A549 treated with Mapracorat at 1 μM for 4 hours (cell line): ENCODE measurements around the gene EFNA1. TPM values are rescaled to one million over a fixed set of nuclear protein-coding genes. Genes with fewer than 3 reads are reported as not detected.

ENCODE experiments used
- total RNA-seq: library from RNA; stranded (reverse); fragments of 200-300 nt; extraction: Qiagen RNA extraction; gene quantifications from 5 replicates; pipeline ENCODE4 v1.2.3, GENCODE V29; 2022

Gene EFNA1
- total RNA-seq = 27.7 to 35.5 TPM (median 29.2 TPM) in 5 replicates

GRCh38 chr1:155127105-155127966 lies at the start of gene EFNA1:
Gene EFNA1, plus strand, starts transcription at chr1:155127876. Its CDS starts 102 bp downstream, at chr1:155127978.

GRCh38 chr1:155078469-155079209 lies 49.0 kb upstream of the EFNA1 start, which contains the start of gene EFNA3:
Gene EFNA3, plus strand, starts transcription at chr1:155078837. Its CDS starts 105 bp downstream, at chr1:155078942.

DNA sequence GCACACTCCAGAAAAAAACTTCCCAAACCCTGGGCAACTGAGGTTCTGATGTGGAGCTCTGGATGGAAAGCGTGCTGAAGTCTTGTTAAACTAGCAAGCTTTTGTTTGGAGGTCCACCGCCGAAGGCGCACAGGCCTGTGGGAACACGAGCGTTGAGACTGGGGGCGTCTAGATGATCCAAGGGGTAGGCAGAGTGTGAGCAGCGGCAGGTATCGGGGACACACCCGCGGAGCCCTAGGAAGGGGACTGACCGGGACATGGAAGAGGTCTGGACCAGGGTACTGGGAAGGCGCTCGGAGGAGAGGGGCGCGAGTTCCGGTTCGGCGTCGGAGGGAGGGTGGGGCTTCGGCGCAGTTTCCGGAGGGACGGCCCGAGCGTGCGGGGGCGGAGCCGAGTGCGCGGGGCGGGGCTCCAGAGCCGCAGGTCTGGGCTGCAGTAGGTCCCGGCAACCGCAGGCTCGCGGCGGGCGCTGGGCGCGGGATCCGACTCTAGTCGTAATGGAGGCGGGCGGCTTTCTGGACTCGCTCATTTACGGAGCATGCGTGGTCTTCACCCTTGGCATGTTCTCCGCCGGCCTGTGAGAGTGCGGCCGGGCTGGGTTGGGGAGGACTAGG lies 7.8 kb downstream of the EFNA1 start, which contains the start of gene SLC50A1:
Gene SLC50A1, plus strand, starts transcription at position 438 of the 614 bp plus-strand sequence. Its CDS starts 60 bp downstream, at position 498.

DNA sequence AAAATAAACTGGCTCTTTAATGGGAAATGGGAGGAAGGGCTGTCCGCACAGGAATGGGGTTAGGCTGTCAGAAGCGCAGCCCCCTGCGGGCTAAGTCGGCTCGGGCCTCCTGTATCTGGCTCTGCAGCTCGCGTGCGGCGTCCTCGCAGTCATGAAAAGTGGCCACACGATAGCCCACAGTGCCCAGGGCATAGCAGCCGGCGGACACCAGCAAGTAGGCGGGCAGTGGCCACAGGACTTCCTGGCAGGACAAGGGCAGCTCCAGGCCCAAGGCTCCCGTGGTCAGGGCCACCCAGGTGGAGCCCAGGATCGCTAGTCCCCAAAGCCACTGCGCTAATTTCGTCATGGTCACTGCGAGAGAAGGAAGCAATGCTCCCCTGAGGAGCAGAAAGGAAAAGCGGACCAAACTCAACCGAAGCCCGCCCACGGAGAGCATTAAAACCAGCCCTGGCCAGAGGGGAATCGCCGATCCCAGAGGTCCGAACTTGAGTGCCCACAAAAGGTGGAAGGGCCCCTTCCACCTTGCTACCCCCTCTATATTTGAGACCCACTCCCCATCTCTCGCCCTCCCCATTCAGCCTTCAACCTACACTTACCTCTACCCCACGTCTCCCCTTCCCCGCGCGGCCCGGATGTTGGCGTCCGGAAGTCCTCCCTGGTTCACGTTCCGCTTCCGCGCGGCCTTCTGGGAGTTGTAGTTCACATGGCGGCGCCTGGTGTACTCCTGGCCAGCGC lies 12.4 kb downstream of the EFNA1 start, which contains the start of gene DPM3:
Gene DPM3, minus strand, starts transcription at position 637 of the 735 bp plus-strand sequence. Its CDS starts 291 bp downstream, at position 346.

DNA sequence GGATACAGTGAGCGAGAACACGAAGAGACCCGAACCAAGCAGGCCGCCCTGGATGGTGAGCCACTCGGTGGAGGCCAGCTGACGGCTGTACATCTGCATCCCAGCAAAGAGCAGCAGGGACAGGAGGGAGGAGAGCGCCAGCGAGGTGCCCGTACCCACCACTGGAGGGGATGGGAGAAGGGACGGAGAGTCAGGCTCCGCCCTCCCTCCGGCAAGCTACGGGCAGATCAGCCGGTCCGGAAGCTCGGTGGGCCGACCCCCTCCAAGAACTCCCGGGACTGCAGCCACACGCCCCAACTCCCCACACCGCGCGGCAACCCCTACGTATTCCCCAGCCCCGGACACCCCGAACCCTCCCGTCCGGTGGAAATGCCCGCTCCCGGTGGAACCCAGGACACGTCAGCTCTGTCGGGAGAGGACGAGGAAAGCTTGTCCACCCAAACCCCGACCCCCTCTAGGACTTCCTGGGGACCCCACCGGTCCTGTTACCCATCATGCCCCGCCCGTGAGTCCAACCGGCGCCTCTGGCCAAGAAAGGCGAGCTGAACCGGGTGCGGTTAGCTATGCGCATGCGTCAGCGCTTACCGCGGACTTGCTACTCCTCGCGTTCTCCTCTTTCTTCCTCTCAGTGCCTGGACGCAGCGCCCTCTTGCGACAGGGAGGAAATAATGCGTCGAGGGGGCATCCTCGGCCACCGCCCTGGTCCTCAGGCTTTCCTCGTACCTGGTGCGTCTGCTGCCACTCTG lies 45.2 kb downstream of the EFNA1 start, which contains the start of gene KRTCAP2:
Gene KRTCAP2, minus strand, starts transcription at position 573 of the 746 bp plus-strand sequence. Its CDS starts 80 bp downstream, at position 493.

DNA sequence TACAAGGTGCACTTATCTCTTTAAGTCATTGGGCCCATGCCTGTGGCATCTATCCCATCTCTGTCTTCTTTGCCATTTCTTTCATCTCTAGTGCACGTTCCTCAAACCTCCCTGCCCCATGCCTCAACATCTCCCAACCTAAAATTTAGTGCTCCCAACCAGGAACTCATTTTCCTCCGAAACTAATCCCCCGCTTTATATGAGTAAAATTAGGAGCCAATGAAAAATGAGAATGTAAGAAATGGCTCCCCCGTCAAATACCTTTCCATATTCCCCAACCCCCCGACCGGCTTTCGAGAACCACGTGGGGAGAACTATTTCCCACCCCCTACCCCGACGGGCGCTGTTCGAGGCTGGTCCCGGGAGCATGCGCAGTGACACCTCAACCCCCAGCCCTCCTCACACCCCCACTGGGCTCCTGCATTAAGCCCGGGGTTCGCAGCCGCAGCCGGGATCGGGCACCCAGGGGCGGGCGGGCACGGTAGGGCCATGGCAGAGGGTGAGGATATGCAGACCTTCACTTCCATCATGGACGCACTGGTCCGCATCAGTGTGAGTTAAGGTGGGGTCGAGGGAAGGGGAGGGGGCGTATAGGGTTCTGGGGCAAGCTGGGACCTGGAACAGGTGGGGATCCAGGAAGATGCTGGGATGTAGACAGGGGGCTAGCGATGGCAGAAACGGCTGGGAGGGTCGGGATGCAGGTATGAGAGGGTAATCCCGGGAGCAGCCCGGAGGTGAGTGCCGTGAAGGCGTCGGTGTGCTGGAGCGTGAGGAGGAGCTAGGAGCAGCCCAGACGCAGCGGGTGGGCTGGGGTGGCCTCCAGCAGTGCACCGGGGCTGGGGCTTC lies 46.0 kb downstream of the EFNA1 start, which contains the start of gene TRIM46:
Gene TRIM46, plus strand, starts transcription at position 372 of the 846 bp plus-strand sequence. Its CDS starts 118 bp downstream, at position 490.

Other genes with a start within 250 kb of the EFNA1 start
- 35.9 to 46.1 TPM (median 40.9 TPM) in 5 replicates for gene PMVK, start 191.2 kb upstream of the EFNA1 start, total RNA-seq
- gene PBXIP1, start 171.8 kb upstream of the EFNA1 start, total RNA-seq = 12.1 to 15.9 TPM (median 14.0 TPM) in 5 replicates
- 20.6 to 22.2 TPM (median 21.7 TPM) in 5 replicates for gene PYGO2, start 166.1 kb upstream of the EFNA1 start, total RNA-seq
- gene SHC1, start 157.1 kb upstream of the EFNA1 start, total RNA-seq = 184 to 234 TPM (median 215 TPM) in 5 replicates
- 332 to 365 TPM (median 355 TPM) in 5 replicates for gene CKS1B, start 153.2 kb upstream of the EFNA1 start, total RNA-seq
- 38.5 to 48.1 TPM (median 42.6 TPM) in 5 replicates for gene FLAD1, start 144.5 kb upstream of the EFNA1 start, total RNA-seq
- 0.34 TPM in 1 of 5 replicates, not detected in the others for gene LENEP, start 134.3 kb upstream of the EFNA1 start, total RNA-seq
- gene ZBTB7B, start 125.1 kb upstream of the EFNA1 start, total RNA-seq = 35.3 to 53.7 TPM (median 47.9 TPM) in 5 replicates
- 0.35 to 0.69 TPM (median 0.52 TPM) in 5 replicates for gene DCST2, start 94.1 kb upstream of the EFNA1 start, total RNA-seq
- gene DCST1, start 94.1 kb upstream of the EFNA1 start, total RNA-seq = not detected in 5 replicates
- 70.7 to 109 TPM (median 98.7 TPM) in 5 replicates for gene ADAM15, start 76.6 kb upstream of the EFNA1 start, total RNA-seq
- gene EFNA4, start 64.1 kb upstream of the EFNA1 start, total RNA-seq = 10.5 to 14.3 TPM (median 12.2 TPM) in 5 replicates
- gene EFNA3, start 49.0 kb upstream of the EFNA1 start, total RNA-seq = 7.8 to 10.8 TPM (median 10.0 TPM) in 5 replicates
- 31.2 to 37.9 TPM (median 34.9 TPM) in 5 replicates for gene SLC50A1, start 8.0 kb downstream of the EFNA1 start, total RNA-seq
- gene DPM3, start 12.7 kb downstream of the EFNA1 start, total RNA-seq = 67.0 to 104 TPM (median 99.3 TPM) in 5 replicates
- gene KRTCAP2, start 45.4 kb downstream of the EFNA1 start, total RNA-seq = 225 to 271 TPM (median 238 TPM) in 5 replicates
- 1.8 to 3.3 TPM (median 2.4 TPM) in 5 replicates for gene TRIM46, start 46.0 kb downstream of the EFNA1 start, total RNA-seq
- 6.9 to 10.1 TPM (median 8.9 TPM) in 5 replicates for gene THBS3, start 80.0 kb downstream of the EFNA1 start, total RNA-seq
- gene MTX1, start 80.8 kb downstream of the EFNA1 start, total RNA-seq = 67.9 to 77.0 TPM (median 73.4 TPM) in 5 replicates
- gene ENTREP3, start 127.6 kb downstream of the EFNA1 start, total RNA-seq = 27.1 to 36.5 TPM (median 33.7 TPM) in 5 replicates
- gene SCAMP3, start 134.5 kb downstream of the EFNA1 start, total RNA-seq = 105 to 138 TPM (median 121 TPM) in 5 replicates
- 20.9 to 32.8 TPM (median 24.4 TPM) in 5 replicates for gene CLK2, start 145.6 kb downstream of the EFNA1 start, total RNA-seq
- 4.0 to 6.8 TPM (median 4.6 TPM) in 5 replicates for gene HCN3, start 149.6 kb downstream of the EFNA1 start, total RNA-seq
- gene PKLR, start 173.6 kb downstream of the EFNA1 start, total RNA-seq = 0.04 to 0.10 TPM (median 0.04 TPM) in 3 of 5 replicates, not detected in the others
- gene FDPS, start 181.0 kb downstream of the EFNA1 start, total RNA-seq = 162 to 194 TPM (median 163 TPM) in 5 replicates
- 39.0 to 57.4 TPM (median 54.8 TPM) in 5 replicates for gene RUSC1, start 193.0 kb downstream of the EFNA1 start, total RNA-seq